Measurements from ENCODE around the gene RAB11FIP3.

- TF ChIP-seq CTCF (IDR thresholded peaks at IDR 0.05; ENCODE audit: low read depth, low read length) (no peak), EZH2phosphoT487 (IDR thresholded peaks at IDR 0.05; ENCODE audit: low read depth) (no peak)
Observed at GRCh38 chr16:556474-557173, 131.2 kb downstream of the RAB11FIP3 start.
